Heart left ventricle (tissue), 13 donors: ENCODE data around the gene SPATA4.

Experiments
- POLR2A ChIP-seq, 2 donors: fragments of 450-650 bp; IDR thresholded peaks; one replicate each; pipeline ENCODE4 v1.6.1; 2017; ENCODE audit warnings: antibody characterized with exemption in 2 of 2, mild to moderate bottlenecking in 2 of 2, moderate library complexity in 2 of 2
- TF ChIP-seq, protein P1 (sequence below), 12 donors: fragments of 200-600 bp; sonication (generic) in 4 of 12; IDR thresholded peaks; one replicate each; pipeline versions ENCODE4 v1.5.0 to v1.8.0; 2018 to 2022; ENCODE audit warnings: antibody characterized with exemption in 12 of 12, mild to moderate bottlenecking in 5 of 12
- donor health status: ischemic (EF 13 %, LVEDD 7.1; RV severe dilation, severe dysfunction).
- donor health status: DM: no; HTN: yes; CAD: no.
- donor health status: DM: no; HTN: no; CAD: no.
- donor health status: ischemic (EF 25% LVEDD 6.9; RV normal size, moderate dysfunction).
- donor health status: ischemic (EF 25% LVEDD 5.7; RV mildly dilated, moderate dysfunction).
- donor health status: ischemic (EF 35%, LVEDD 5.7; RV mildly dilated, moderate dysfunction).
- donor health status: nonischemic (EF 11% LVEDD 7.7; RV severe dilation, severe dysfunction).
- donor health status: DM: yes; HTN: yes; CAD: no.
- donor health status: PGD.
- donor health status: ischemic (EF 29% LVEDD 5.4; RV normal size, mild dysfunction).
- donor health status: nonischemic (EF 23%, LVEDD 6.1; RV moderate dilation, normal function).

DNA sequence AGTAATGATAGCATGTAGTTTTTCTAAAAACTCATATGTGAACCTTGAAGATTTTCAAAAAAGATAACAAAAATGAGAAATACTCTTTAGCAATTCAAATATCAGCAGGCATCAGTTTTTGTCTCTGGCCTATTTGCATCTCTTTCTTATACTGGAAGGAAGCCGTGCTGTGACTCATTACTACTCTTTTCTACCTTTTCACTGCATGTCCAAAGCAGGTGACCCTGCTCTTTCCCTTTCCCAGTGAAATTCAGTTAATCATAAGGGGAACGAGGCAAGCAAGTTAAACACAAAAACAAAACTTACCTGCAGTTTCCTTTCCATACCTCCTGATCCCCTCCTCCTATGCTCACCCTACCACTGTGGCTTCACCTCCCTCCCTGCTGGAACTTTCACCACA, 9.3 kb downstream of the SPATA4 start:
- TF ChIP-seq, protein P1, sequence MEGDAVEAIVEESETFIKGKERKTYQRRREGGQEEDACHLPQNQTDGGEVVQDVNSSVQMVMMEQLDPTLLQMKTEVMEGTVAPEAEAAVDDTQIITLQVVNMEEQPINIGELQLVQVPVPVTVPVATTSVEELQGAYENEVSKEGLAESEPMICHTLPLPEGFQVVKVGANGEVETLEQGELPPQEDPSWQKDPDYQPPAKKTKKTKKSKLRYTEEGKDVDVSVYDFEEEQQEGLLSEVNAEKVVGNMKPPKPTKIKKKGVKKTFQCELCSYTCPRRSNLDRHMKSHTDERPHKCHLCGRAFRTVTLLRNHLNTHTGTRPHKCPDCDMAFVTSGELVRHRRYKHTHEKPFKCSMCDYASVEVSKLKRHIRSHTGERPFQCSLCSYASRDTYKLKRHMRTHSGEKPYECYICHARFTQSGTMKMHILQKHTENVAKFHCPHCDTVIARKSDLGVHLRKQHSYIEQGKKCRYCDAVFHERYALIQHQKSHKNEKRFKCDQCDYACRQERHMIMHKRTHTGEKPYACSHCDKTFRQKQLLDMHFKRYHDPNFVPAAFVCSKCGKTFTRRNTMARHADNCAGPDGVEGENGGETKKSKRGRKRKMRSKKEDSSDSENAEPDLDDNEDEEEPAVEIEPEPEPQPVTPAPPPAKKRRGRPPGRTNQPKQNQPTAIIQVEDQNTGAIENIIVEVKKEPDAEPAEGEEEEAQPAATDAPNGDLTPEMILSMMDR (IDR thresholded peaks at IDR 0.05) = no peak
- TF ChIP-seq POLR2A (IDR thresholded peaks at IDR 0.05) = no peak
